AG04450 (cell line): ENCODE data around the gene MAML2. TPM values are rescaled to one million over a fixed set of nuclear protein-coding genes. Genes with fewer than 3 reads are reported as not detected.

Experiments used
- CTCF ChIA-PET: fragments of 300-600, 350-600 bp; formaldehyde crosslinking; extraction: SDS; loops from one replicate; lab custom pipeline; 2022; ENCODE audit warnings: antibody characterized with exemption, inconsistent platforms; lab: Charles Lee
- POLR2A ChIA-PET: fragments of 350-600 bp; formaldehyde crosslinking; extraction: SDS; loops from one replicate; lab custom pipeline; 2021; ENCODE audit warnings: antibody characterized with exemption, inconsistent platforms; lab: Yijun Ruan, JAX
- DNase-seq: peaks from one replicate; pipeline ENCODE4 v3.0.0-alpha.2; 2011; ENCODE audit warnings: low read depth, low spot score
- H3K27ac ChIP-seq: one replicate; pipeline ENCODE4 v1.5.1; 2012; ENCODE audit warnings: low read depth, low read length, control low read depth
- H3K27me3 ChIP-seq: one replicate; pipeline ENCODE4 v1.6.0; 2012; ENCODE audit warnings: low read length; ENCODE audit not compliant: control insufficient read depth, insufficient read depth
- H3K4me3 ChIP-seq: 2 replicates; pipeline ENCODE4 v1.5.1; 2011; ENCODE audit warnings: mild to moderate bottlenecking, low read depth, low read length, control low read depth
- H3K9me3 ChIP-seq: 2 replicates; pipeline ENCODE4 v1.5.1; 2012; ENCODE audit warnings: low read length; ENCODE audit not compliant: control insufficient read depth, insufficient read depth
- polyA plus RNA-seq: library from polyadenylated mRNA; depleted of rRNA; stranded (reverse); fragments of >200 nt; gene quantifications from 2 replicates; pipeline ENCODE4 v1.2.3, GENCODE V29; 2011
- TF ChIP-seq, protein P1 (sequence below): IDR thresholded peaks from 2 replicates; pipeline ENCODE4 v1.5.1; 2011; ENCODE audit warnings: low read depth, low read length, control low read depth, inconsistent platforms

The MAML2 gene
- polyA plus RNA-seq, 1 experiment, result 23.0 TPM

DNA sequence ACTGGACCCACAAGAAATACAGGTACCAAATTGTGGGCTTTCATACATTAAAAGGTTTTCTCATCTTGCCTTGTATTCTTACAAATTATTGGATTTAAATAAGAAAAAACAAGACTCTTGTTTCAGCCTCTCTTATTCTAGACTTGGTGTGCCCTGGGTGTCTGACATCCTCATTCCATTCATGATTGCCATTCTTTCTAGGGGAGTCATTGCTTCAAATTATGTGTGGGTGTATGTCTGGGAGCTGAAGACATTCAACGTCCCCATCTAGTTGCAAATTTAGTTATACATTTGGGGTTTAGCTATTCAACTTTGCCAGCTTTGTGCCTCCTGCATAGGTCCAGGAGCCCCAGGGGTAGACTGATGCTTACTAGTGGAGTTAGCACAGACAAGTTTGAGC is 18.1 kb downstream of the MAML2 start:
- DNase-seq, result no peak
- Histone ChIP-seq H3K27ac (peak overlapping the region; percentile 74), H3K9me3 (no peaks in the 10 kb centered on the region), H3K4me3 (no peak overlapping the region), H3K27me3 (no peaks in the 10 kb centered on the region)
- ChIA-PET CTCF (interaction anchor here (0.7 to 1.1 kb wide), 4 partner anchors 11 to 270 kb away, joined by 3 to 8 read pairs (median 4); partner anchors contain the start of gene MAML2), POLR2A (interaction anchor here (1.1 to 1.8 kb wide), 2 partner anchors 14 to 15 kb away, joined by 4 to 7 read pairs; no protein-coding TSS in a partner anchor)
- TF ChIP-seq, protein P1, sequence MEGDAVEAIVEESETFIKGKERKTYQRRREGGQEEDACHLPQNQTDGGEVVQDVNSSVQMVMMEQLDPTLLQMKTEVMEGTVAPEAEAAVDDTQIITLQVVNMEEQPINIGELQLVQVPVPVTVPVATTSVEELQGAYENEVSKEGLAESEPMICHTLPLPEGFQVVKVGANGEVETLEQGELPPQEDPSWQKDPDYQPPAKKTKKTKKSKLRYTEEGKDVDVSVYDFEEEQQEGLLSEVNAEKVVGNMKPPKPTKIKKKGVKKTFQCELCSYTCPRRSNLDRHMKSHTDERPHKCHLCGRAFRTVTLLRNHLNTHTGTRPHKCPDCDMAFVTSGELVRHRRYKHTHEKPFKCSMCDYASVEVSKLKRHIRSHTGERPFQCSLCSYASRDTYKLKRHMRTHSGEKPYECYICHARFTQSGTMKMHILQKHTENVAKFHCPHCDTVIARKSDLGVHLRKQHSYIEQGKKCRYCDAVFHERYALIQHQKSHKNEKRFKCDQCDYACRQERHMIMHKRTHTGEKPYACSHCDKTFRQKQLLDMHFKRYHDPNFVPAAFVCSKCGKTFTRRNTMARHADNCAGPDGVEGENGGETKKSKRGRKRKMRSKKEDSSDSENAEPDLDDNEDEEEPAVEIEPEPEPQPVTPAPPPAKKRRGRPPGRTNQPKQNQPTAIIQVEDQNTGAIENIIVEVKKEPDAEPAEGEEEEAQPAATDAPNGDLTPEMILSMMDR, result no peak

- Histone ChIP-seq H3K4me3 (no peak overlapping the region), H3K27ac (no peak overlapping the region), H3K27me3 (no peaks in the 10 kb centered on the region), H3K9me3 (no peaks in the 10 kb centered on the region)
- POLR2A ChIA-PET, result no interaction called here
- CTCF ChIA-PET, result no interaction called here
- DNase-seq, result no peak
- TF ChIP-seq, protein P1, result no peak
Observed at GRCh38 chr11:96323642-96323985, 19.4 kb downstream of the MAML2 start.

DNA sequence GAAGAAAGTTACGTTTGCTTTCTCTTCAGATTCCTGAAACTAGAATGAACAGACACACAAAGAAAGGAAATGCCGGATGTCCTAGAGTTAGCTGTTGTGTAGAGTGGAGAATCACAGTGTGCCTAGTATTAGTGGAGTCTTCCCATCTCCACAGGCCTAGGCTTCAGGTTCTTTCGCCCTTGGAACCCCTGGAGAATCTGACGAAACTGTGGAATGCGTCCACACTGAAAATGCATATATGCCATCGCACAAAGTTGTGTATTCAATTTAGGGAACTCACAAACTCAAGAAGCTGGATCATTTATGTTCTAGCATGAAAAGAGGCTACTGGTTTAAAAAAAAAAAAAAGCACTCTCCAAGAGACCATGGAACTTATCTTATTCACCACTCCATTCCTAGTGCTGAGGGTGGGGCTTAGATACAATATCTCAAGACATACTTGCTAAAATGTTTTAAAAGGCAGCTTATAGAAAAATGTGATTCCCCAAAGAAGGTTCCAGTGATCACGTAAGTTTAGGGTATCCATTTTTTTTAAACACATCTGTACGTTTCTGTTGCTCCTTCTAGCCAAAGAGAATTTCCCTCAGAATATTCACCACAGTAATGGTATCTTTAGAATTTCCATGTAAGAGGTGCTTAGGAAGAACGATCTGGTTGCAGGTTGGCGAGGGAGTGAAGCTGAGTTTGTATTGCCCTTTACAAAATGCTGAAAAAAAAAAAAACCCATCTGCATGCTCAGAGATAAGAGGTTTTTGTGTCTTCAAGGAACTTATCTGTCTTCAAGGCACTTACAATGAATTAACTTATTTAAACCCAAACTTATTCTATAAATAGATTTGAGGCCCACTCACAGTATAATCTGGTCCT is 20.0 kb downstream of the MAML2 start:
- TF ChIP-seq, protein P1, result no peak
- H3K27ac ChIP-seq, result no peak overlapping the region
- ChIA-PET POLR2A (interaction anchor here (0.6 kb wide), 1 partner anchor 10 kb away, joined by 5 read pairs; no protein-coding TSS in a partner anchor), CTCF (no interaction called here)
- no peak overlapping the region for H3K4me3 ChIP-seq
- no peaks in the 10 kb centered on the region for H3K9me3 ChIP-seq
- no peak for DNase-seq
- H3K27me3 ChIP-seq, result no peaks in the 10 kb centered on the region

DNA sequence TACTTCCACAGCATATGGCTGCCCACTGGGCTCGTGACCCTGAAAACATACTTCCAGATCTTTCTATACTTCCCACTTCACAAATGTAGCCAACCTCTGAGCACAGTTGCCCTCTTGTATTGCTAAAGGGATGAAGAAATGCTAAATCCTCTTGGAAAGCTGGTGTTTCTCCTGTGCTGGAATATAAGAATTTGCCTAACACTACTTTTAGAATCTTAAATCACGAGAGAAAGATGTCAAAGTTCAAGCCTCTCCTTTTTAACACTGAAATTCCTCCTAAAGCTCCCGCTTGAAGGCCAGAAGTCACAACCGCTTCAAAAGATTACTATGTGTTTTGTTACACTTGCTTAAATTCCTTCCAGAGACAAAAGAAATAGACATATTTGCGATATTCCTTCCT is 21.9 kb downstream of the MAML2 start:
- Histone ChIP-seq H3K27ac (no peak overlapping the region), H3K27me3 (no peaks in the 10 kb centered on the region), H3K9me3 (no peaks in the 10 kb centered on the region), H3K4me3 (no peak overlapping the region)
- ChIA-PET POLR2A (no interaction called here), CTCF (no interaction called here)
- no peak for DNase-seq
- TF ChIP-seq, protein P1, result no peak

DNA sequence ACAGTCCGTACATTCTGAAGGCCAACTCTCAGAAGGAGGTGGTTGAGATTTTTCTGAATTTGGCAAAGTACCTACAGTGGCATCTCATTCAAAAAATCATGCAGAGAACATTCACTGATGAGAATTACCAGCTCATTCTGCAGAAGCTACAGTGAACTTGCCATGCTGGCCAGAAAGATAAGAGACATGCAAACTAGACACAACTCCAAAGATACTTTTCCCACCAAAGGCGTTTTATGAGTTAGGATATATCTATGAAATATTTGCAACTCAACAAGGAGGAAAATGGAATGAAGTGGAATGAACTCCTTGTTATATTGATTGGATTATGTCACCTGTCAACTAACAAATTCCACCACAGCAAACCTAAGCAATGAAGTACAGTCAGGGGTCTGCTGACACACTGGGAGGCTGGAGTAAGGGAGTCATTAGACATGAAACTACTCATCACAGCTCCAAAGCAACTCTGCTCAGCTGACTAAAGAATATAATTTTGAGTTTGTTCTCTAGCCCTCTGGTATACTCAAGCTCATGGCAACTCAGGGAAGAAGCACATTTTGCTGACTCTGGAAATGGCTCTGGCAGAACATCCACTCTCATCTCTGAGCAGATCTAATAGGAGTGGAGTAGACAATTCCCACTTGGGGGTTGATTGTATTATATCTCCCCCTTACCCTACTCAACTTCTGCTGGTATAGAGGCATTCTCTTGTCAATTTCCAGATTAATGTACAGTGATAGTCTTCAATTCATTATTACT is 22.9 kb downstream of the MAML2 start:
- no peak for DNase-seq
- Histone ChIP-seq H3K27ac (no peak overlapping the region), H3K9me3 (no peaks in the 10 kb centered on the region), H3K27me3 (no peaks in the 10 kb centered on the region), H3K4me3 (no peak overlapping the region)
- CTCF ChIA-PET, result interaction anchor here (2.2 kb wide), 1 partner anchor 23 kb away, joined by 10 read pairs; the partner anchor contains the start of gene MAML2
- POLR2A ChIA-PET, result no interaction called here
- TF ChIP-seq, protein P1, result no peak
